IMR-90 (cell line): ENCODE measurements around the gene PGBD1. TPM values are rescaled to one million over a fixed set of nuclear protein-coding genes. Genes with fewer than 3 reads are reported as not detected.

Experiments
- ATAC-seq: fragments of 200-7000 bp; cut with Tn5 transposase; 2 replicates; pipeline ENCODE4 v1.9.1; 2020; ENCODE audit warnings: low read depth, mild to moderate bottlenecking, moderate library complexity
- BruUV-seq: library from RNA; stranded (reverse); fragments of 400-500 nt; replicated peaks from 2 replicates; lab custom pipeline; 2021; lab: Mats Ljungman, UMichigan
- CTCF ChIA-PET: fragments of 300-600 bp; formaldehyde crosslinking; extraction: SDS; loops from one replicate; lab custom pipeline; 2021; ENCODE audit warnings: antibody characterized with exemption; lab: Yijun Ruan, JAX
- POLR2A ChIA-PET: fragments of 300-600 bp; sonication (Branson Sonifier 250); formaldehyde crosslinking; loops from one replicate; lab custom pipeline; 2022; ENCODE audit warnings: antibody characterized with exemption; ENCODE audit not compliant: unreplicated experiment; lab: Charles Lee
- DNase-seq: peaks from one replicate; pipeline ENCODE4 v3.0.0; 2013
- H2AFZ ChIP-seq: replicated peaks from 2 replicates; pipeline ENCODE3; 2013; ENCODE audit warnings: low read length, mild to moderate bottlenecking; ENCODE audit not compliant: poor library complexity
- H2AK5ac ChIP-seq: 2 replicates; pipeline ENCODE4 v1.6.1; 2013; ENCODE audit warnings: low read depth, low read length, inconsistent platforms
- H2AK9ac ChIP-seq: replicated peaks from 2 replicates; pipeline ENCODE3; 2013; ENCODE audit warnings: mild to moderate bottlenecking, low read depth, low read length, moderate library complexity; ENCODE audit not compliant: poor library complexity
- H2BK120ac ChIP-seq: 2 replicates; pipeline ENCODE4 v1.6.1; 2013; ENCODE audit warnings: low read depth, low read length, inconsistent platforms
- H2BK15ac ChIP-seq: 3 replicates; pipeline ENCODE4 v1.6.1; 2013; ENCODE audit warnings: low read depth, low read length, inconsistent platforms
- H2BK20ac ChIP-seq: 2 replicates; pipeline ENCODE4 v1.6.1; 2013; ENCODE audit warnings: low read depth, mild to moderate bottlenecking, inconsistent platforms, low read length, moderate library complexity
- H2BK5ac ChIP-seq: 2 replicates; pipeline ENCODE4 v1.6.1; 2013; ENCODE audit warnings: mild to moderate bottlenecking, low read depth, low read length, inconsistent platforms; ENCODE audit not compliant: poor library complexity, severe bottlenecking
- H3K14ac ChIP-seq: replicated peaks from 2 replicates; pipeline ENCODE4 v1.6.1; 2013; ENCODE audit warnings: low read depth, low read length, inconsistent platforms
- H3K18ac ChIP-seq: 2 replicates; pipeline ENCODE4 v1.6.1; 2013; ENCODE audit warnings: low read depth, low read length, control low read depth
- H3K23ac ChIP-seq: 2 replicates; pipeline ENCODE4 v1.6.1; 2013; ENCODE audit warnings: low read depth, low read length, inconsistent platforms
- H3K27ac ChIP-seq: 2 replicates; pipeline ENCODE4 v1.5.1; 2013; ENCODE audit warnings: mild to moderate bottlenecking, control low read depth, low read length; ENCODE audit not compliant: insufficient read depth
- H3K27me3 ChIP-seq: 2 replicates; pipeline ENCODE4 v1.6.1; 2013; ENCODE audit warnings: low read length; ENCODE audit not compliant: control insufficient read depth, insufficient read depth
- H3K36me3 ChIP-seq: 2 replicates; pipeline ENCODE4 v1.6.1; 2013; ENCODE audit warnings: low read length, mixed read lengths; ENCODE audit not compliant: control insufficient read depth, insufficient read depth
- H3K4ac ChIP-seq: 2 replicates; pipeline ENCODE4 v1.6.1; 2013; ENCODE audit warnings: low read depth, low read length, inconsistent platforms
- H3K4me1 ChIP-seq: 2 replicates; pipeline ENCODE4 v1.6.1; 2013; ENCODE audit warnings: low read length, mixed read lengths; ENCODE audit not compliant: control insufficient read depth, insufficient read depth
- H3K4me2 ChIP-seq: 2 replicates; pipeline ENCODE4 v1.6.1; 2013; ENCODE audit warnings: low read depth, mild to moderate bottlenecking, control low read depth, low read length, moderate library complexity
- H3K4me3 ChIP-seq: 2 replicates; pipeline ENCODE4 v1.5.1; 2013; ENCODE audit warnings: low read depth, mild to moderate bottlenecking, control low read depth, low read length, moderate library complexity; ENCODE audit not compliant: insufficient read depth
- H3K56ac ChIP-seq: 2 replicates; pipeline ENCODE4 v1.6.1; 2013; ENCODE audit warnings: low read length, inconsistent platforms; ENCODE audit not compliant: insufficient read depth; ENCODE audit errors: extremely low read depth
- H3K79me1 ChIP-seq, 2 experiments: 2 replicates each; pipeline ENCODE4 v1.6.1; 2013; ENCODE audit warnings: low read length in 2 of 2, inconsistent platforms in 1 of 2, low read depth in 1 of 2
- H3K9ac ChIP-seq: 2 replicates; pipeline ENCODE4 v1.6.1; 2013; ENCODE audit warnings: low read depth, low read length, control low read depth
- H3K9me1 ChIP-seq: 2 replicates; pipeline ENCODE4 v1.6.1; 2013; ENCODE audit warnings: low read length, inconsistent platforms; ENCODE audit not compliant: insufficient read depth
- H3K9me3 ChIP-seq: 2 replicates; pipeline ENCODE4 v1.6.1; 2013; ENCODE audit warnings: low read length; ENCODE audit not compliant: control insufficient read depth, insufficient read depth
- H4K20me1 ChIP-seq: 2 replicates; pipeline ENCODE4 v1.6.1; 2013; ENCODE audit warnings: low read length, inconsistent platforms; ENCODE audit not compliant: insufficient read depth
- H4K5ac ChIP-seq: 2 replicates; pipeline ENCODE4 v1.6.1; 2013; ENCODE audit warnings: mild to moderate bottlenecking, low read depth, low read length, control low read depth
- H4K8ac ChIP-seq, 2 experiments: 2 replicates each; pipeline ENCODE4 v1.6.1; 2013; ENCODE audit warnings: low read depth in 2 of 2, low read length in 2 of 2, control low read depth in 1 of 2, inconsistent platforms in 1 of 2
- H4K91ac ChIP-seq: 2 replicates; pipeline ENCODE4 v1.6.1; 2013; ENCODE audit warnings: low read depth, low read length, inconsistent platforms; ENCODE audit not compliant: insufficient read depth
- CEBPB ChIP-seq: IDR thresholded peaks from 2 replicates; pipeline ENCODE4 v1.6.1; 2012; ENCODE audit warnings: low read depth, low read length, improper control_type of control experiment
- CTCF ChIP-seq: conservative IDR thresholded peaks from 2 replicates; pipeline ENCODE4 v1.5.1; 2012; ENCODE audit warnings: mild to moderate bottlenecking, low read depth, low read length, improper control_type of control experiment
- MAFK ChIP-seq: IDR thresholded peaks from 2 replicates; pipeline ENCODE4 v1.6.1; 2012; ENCODE audit warnings: low read depth, low read length, improper control_type of control experiment
- MAZ ChIP-seq: IDR thresholded peaks from 2 replicates; pipeline ENCODE4 v1.6.1; 2012; ENCODE audit warnings: low read depth, mild to moderate bottlenecking, low read length, improper control_type of control experiment, moderate library complexity, borderline replicate concordance
- POLR2A ChIP-seq: IDR thresholded peaks from 2 replicates; pipeline ENCODE4 v1.6.1; 2012; ENCODE audit warnings: mild to moderate bottlenecking, low read depth, low read length
- WGBS, 2 experiments: methylation state at CpG; one replicate each; pipeline versions ENCODE4 v1.1.5 to v1.1.7; 2013; ENCODE audit warnings: missing lambda C conversion rate in 2 of 2; ENCODE audit not compliant: insufficient read length in 1 of 2; ENCODE audit errors: extremely low coverage in 2 of 2; 5-methylcytosine and 5-hydroxymethylcytosine counted together
- dilution Hi-C: fragments of 300-500 bp; cut with HindIII; formaldehyde crosslinking; loops from one replicate; pipeline ENCODE4 v1.14.3; 2018; ENCODE audit warnings: low sequenced_read_pairs; ENCODE audit not compliant: unreplicated experiment
- in situ Hi-C: fragments of 300-500 bp; cut with MboI; formaldehyde crosslinking; loops from 3 replicates; pipeline ENCODE4 v1.14.3; 2019; ENCODE audit warnings: low sequenced_read_pairs, inconsistent platforms, mixed read lengths
- intact Hi-C: fragments of 100-400 bp; cut with micrococcal nuclease; formaldehyde crosslinking; loops from 2 replicates; pipeline ENCODE4 v1.10.0; 2022
- polyA plus RNA-seq, 3 experiments: library from polyadenylated mRNA; depleted of rRNA; stranded (reverse); fragments of >200 nt; gene quantifications; 2 replicates each; pipeline ENCODE4 v1.2.3, GENCODE V29; 2012; ENCODE audit warnings: low replicate concordance in 1 of 3
- total RNA-seq: library from RNA; depleted of rRNA; stranded (reverse); fragments of >200 nt; gene quantifications from 2 replicates; pipeline ENCODE4 v1.2.3, GENCODE V29; 2012

Gene PGBD1
- total and polyA plus RNA-seq, 2 of the 4 experiments (the other 2 are of a cell fraction): 3.9 to 6.3 TPM

DNA sequence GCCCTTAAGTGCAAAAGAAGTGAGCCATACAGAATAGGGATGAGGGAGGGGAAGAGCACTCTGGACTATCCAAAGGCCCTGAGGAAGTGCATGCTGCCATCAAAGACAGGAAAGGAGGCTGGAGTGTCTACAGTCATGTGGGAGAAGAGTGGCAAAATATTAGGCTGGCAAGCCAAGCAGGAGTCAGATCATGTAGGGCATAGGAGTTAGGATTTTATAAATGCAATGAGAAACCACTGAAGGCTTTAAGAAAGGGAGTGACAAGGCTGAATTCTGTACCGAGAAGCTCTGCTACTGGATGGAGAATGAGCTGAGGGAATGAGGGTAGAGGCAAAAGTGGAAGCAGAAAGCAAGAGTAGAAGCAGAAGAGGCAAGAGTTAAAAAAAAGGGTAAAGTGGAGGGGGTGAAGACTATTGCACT is 52.2 kb downstream of the PGBD1 start:
- POLR2A ChIA-PET: no interaction called here

More for the DNA sequence above, 52.2 kb downstream of the PGBD1 start:
- H3K4me1 ChIP-seq: peaks cover 2% of the 10 kb centered on the region; the same call in 1 of the 2 replicates
- no peak overlapping the region for H3K4me3 ChIP-seq
- no peak overlapping the region for H2BK120ac ChIP-seq
- no peak overlapping the region for H2BK20ac ChIP-seq
- no peak overlapping the region for H3K9ac ChIP-seq
- peaks cover 0 to 11% of the 10 kb centered on the region in 2 experiments; a peak in 2 of 4 replicates for H3K79me1 ChIP-seq
- no peak overlapping the region for H2AFZ ChIP-seq
- CTCF ChIA-PET: no interaction called here
- no peaks in the 10 kb centered on the region for H3K27me3 ChIP-seq
- H3K23ac ChIP-seq: no peak overlapping the region
- H3K36me3 ChIP-seq: peaks cover 2% of the 10 kb centered on the region; the same call in 1 of the 2 replicates
- H4K20me1 ChIP-seq: no peaks in the 10 kb centered on the region
- no peak for ATAC-seq
- no peak overlapping the region for H4K8ac ChIP-seq
- H3K18ac ChIP-seq: no peak overlapping the region
- in situ Hi-C loops (no loop called here), intact Hi-C loops (no loop called here), dilution Hi-C loops (no loop called here)
- H3K9me1 ChIP-seq: no peaks in the 10 kb centered on the region
- no peak overlapping the region for H3K27ac ChIP-seq
- H2BK15ac ChIP-seq: no peak overlapping the region
- WGBS, 2 experiments: 83% methylated on average over 1 of the region's 1 CpG; no CpG with 5 or more reads in 1 of the 2 experiments
- no TSS peak for BruUV-seq
- no peak overlapping the region for H2AK9ac ChIP-seq
- no peak for DNase-seq
- H4K91ac ChIP-seq: no peak overlapping the region
- no peak overlapping the region for H3K4me2 ChIP-seq
- TF ChIP-seq CTCF (no peak), MAZ (no peak), MAFK (no peak), CEBPB (no peak), POLR2A (no peak)
- no peak overlapping the region for H2AK5ac ChIP-seq
- H2BK5ac ChIP-seq: no peak overlapping the region
- no peak overlapping the region for H4K5ac ChIP-seq
- H3K9me3 ChIP-seq: peaks cover 3% of the 10 kb centered on the region; the same call in 1 of the 2 replicates
- no peak overlapping the region for H3K56ac ChIP-seq
- H3K4ac ChIP-seq: no peak overlapping the region
- H3K14ac ChIP-seq: no peak overlapping the region
